ENCODE results near the gene VGF. TPM values are rescaled to one million over a fixed set of nuclear protein-coding genes. Genes with fewer than 3 reads are reported as not detected.

Gene VGF
- total and polyA plus RNA-seq, 2 experiments from 2014 or later, result 3.0 to 4.4 TPM

DNA sequence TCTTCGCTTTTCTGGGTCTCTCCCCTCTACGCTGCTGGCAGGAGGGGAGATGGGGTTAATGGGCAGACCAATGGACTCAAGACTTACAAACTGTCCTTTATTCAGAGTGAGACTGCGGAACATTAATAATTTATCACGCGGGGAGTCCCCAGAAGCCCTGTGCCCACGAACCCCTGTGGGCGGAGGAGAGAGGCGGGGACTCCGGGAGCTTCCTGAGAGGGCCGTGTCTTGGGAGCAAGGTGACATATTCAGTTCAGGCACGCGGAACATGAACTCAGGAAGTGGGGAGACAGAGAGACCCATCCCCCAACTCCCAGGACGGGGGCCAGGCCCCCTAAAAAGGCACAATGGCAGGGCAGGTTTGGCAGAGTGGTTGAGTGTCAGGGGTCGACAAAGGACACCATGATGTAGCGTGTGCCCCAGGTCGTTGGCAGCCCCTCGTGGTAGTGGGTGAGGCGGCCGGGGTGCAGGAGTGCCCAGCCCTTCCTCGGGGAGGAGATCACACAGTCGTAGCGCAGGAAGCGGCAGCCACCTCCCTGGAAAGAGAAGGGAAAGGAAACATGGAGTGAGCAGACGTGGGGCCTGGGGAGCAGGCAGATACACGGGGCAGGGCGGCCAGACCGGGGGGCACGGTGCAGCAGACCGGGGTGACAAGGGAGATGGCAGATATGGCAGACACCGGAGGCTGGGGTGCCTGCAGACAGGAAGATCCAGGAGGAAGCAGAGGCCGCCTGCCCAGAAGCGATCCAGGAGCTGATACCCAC lies 40.7 kb upstream of the VGF start:
- Mint-ChIP-seq H3K27ac (no peak overlapping the region; the same call in 1 of the 2 replicates), H3K4me3 (no peak overlapping the region), H3K9me3 (no peaks in the 10 kb centered on the region), H3K36me3 (ENCODE audit: low read depth) (peaks cover 14% of the 10 kb centered on the region), H3K27me3 (ENCODE audit: insufficient read depth, low read depth, poor library complexity) (peaks cover 8% of the 10 kb centered on the region), H3K4me1 (peaks cover 3% of the 10 kb centered on the region)
- H3K79me2 ChIP-seq (replicated peaks; ENCODE audit: insufficient read depth), result no peaks in the 10 kb centered on the region
- TF ChIP-seq ZNF114 (CRISPR knock-in tag; IDR thresholded peaks at IDR 0.05) (no peak), EZH2phosphoT487 (IDR thresholded peaks at IDR 0.05; ENCODE audit: unreplicated experiment) (no peak), ZNF331 (CRISPR knock-in tag; IDR thresholded peaks at IDR 0.05; ENCODE audit: low read depth) (no peak), CREB1 (CRISPR knock-in tag; IDR thresholded peaks at IDR 0.05; ENCODE audit: low read depth) (no peak), NANOG (IDR thresholded peaks at IDR 0.05; ENCODE audit: borderline replicate concordance) (no peak), STAT1 (IDR thresholded peaks at IDR 0.05; ENCODE audit: unreplicated experiment) (no peak), EZH2 (IDR thresholded peaks at IDR 0.05; ENCODE audit: low read depth, unreplicated experiment) (no peak), JUNB (IDR thresholded peaks at IDR 0.05; ENCODE audit: unreplicated experiment) (no peak), POLR2AphosphoS5 (IDR thresholded peaks at IDR 0.05; ENCODE audit: low read depth) (no peak)
- TF ChIP-seq, protein P1, sequence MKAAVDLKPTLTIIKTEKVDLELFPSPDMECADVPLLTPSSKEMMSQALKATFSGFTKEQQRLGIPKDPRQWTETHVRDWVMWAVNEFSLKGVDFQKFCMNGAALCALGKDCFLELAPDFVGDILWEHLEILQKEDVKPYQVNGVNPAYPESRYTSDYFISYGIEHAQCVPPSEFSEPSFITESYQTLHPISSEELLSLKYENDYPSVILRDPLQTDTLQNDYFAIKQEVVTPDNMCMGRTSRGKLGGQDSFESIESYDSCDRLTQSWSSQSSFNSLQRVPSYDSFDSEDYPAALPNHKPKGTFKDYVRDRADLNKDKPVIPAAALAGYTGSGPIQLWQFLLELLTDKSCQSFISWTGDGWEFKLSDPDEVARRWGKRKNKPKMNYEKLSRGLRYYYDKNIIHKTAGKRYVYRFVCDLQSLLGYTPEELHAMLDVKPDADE (IDR thresholded peaks at IDR 0.05), result no peak
- TF ChIP-seq, protein P2, sequence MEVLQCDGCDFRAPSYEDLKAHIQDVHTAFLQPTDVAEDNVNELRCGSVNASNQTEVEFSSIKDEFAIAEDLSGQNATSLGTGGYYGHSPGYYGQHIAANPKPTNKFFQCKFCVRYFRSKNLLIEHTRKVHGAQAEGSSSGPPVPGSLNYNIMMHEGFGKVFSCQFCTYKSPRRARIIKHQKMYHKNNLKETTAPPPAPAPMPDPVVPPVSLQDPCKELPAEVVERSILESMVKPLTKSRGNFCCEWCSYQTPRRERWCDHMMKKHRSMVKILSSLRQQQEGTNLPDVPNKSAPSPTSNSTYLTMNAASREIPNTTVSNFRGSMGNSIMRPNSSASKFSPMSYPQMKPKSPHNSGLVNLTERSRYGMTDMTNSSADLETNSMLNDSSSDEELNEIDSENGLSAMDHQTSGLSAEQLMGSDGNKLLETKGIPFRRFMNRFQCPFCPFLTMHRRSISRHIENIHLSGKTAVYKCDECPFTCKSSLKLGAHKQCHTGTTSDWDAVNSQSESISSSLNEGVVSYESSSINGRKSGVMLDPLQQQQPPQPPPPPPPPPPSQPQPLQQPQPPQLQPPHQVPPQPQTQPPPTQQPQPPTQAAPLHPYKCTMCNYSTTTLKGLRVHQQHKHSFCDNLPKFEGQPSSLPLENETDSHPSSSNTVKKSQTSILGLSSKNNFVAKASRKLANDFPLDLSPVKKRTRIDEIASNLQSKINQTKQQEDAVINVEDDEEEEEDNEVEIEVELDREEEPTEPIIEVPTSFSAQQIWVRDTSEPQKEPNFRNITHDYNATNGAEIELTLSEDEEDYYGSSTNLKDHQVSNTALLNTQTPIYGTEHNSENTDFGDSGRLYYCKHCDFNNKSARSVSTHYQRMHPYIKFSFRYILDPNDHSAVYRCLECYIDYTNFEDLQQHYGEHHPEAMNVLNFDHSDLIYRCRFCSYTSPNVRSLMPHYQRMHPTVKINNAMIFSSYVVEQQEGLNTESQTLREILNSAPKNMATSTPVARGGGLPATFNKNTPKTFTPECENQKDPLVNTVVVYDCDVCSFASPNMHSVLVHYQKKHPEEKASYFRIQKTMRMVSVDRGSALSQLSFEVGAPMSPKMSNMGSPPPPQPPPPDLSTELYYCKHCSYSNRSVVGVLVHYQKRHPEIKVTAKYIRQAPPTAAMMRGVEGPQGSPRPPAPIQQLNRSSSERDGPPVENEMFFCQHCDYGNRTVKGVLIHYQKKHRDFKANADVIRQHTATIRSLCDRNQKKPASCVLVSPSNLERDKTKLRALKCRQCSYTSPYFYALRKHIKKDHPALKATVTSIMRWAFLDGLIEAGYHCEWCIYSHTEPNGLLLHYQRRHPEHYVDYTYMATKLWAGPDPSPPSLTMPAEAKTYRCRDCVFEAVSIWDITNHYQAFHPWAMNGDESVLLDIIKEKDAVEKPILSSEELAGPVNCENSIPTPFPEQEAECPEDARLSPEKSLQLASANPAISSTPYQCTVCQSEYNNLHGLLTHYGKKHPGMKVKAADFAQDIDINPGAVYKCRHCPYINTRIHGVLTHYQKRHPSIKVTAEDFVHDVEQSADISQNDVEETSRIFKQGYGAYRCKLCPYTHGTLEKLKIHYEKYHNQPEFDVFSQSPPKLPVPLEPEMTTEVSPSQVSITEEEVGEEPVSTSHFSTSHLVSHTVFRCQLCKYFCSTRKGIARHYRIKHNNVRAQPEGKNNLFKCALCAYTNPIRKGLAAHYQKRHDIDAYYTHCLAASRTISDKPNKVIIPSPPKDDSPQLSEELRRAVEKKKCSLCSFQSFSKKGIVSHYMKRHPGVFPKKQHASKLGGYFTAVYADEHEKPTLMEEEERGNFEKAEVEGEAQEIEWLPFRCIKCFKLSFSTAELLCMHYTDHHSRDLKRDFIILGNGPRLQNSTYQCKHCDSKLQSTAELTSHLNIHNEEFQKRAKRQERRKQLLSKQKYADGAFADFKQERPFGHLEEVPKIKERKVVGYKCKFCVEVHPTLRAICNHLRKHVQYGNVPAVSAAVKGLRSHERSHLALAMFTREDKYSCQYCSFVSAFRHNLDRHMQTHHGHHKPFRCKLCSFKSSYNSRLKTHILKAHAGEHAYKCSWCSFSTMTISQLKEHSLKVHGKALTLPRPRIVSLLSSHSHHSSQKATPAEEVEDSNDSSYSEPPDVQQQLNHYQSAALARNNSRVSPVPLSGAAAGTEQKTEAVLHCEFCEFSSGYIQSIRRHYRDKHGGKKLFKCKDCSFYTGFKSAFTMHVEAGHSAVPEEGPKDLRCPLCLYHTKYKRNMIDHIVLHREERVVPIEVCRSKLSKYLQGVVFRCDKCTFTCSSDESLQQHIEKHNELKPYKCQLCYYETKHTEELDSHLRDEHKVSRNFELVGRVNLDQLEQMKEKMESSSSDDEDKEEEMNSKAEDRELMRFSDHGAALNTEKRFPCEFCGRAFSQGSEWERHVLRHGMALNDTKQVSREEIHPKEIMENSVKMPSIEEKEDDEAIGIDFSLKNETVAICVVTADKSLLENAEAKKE (CRISPR knock-in tag; IDR thresholded peaks at IDR 0.05), result no peak
- TF ChIP-seq, protein P3, sequence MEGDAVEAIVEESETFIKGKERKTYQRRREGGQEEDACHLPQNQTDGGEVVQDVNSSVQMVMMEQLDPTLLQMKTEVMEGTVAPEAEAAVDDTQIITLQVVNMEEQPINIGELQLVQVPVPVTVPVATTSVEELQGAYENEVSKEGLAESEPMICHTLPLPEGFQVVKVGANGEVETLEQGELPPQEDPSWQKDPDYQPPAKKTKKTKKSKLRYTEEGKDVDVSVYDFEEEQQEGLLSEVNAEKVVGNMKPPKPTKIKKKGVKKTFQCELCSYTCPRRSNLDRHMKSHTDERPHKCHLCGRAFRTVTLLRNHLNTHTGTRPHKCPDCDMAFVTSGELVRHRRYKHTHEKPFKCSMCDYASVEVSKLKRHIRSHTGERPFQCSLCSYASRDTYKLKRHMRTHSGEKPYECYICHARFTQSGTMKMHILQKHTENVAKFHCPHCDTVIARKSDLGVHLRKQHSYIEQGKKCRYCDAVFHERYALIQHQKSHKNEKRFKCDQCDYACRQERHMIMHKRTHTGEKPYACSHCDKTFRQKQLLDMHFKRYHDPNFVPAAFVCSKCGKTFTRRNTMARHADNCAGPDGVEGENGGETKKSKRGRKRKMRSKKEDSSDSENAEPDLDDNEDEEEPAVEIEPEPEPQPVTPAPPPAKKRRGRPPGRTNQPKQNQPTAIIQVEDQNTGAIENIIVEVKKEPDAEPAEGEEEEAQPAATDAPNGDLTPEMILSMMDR (conservative IDR thresholded peaks at IDR 0.05; ENCODE audit: low read depth in 2 of 2), result no peak
- TF ChIP-seq, protein P4, sequence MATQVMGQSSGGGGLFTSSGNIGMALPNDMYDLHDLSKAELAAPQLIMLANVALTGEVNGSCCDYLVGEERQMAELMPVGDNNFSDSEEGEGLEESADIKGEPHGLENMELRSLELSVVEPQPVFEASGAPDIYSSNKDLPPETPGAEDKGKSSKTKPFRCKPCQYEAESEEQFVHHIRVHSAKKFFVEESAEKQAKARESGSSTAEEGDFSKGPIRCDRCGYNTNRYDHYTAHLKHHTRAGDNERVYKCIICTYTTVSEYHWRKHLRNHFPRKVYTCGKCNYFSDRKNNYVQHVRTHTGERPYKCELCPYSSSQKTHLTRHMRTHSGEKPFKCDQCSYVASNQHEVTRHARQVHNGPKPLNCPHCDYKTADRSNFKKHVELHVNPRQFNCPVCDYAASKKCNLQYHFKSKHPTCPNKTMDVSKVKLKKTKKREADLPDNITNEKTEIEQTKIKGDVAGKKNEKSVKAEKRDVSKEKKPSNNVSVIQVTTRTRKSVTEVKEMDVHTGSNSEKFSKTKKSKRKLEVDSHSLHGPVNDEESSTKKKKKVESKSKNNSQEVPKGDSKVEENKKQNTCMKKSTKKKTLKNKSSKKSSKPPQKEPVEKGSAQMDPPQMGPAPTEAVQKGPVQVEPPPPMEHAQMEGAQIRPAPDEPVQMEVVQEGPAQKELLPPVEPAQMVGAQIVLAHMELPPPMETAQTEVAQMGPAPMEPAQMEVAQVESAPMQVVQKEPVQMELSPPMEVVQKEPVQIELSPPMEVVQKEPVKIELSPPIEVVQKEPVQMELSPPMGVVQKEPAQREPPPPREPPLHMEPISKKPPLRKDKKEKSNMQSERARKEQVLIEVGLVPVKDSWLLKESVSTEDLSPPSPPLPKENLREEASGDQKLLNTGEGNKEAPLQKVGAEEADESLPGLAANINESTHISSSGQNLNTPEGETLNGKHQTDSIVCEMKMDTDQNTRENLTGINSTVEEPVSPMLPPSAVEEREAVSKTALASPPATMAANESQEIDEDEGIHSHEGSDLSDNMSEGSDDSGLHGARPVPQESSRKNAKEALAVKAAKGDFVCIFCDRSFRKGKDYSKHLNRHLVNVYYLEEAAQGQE (IDR thresholded peaks at IDR 0.05; ENCODE audit: unreplicated experiment), result no peak
- H3K4me2 ChIP-seq, result no peak overlapping the region
- H4K20me1 ChIP-seq (replicated peaks; ENCODE audit: insufficient read depth), result no peaks in the 10 kb centered on the region
- H3K9me2 ChIP-seq (ENCODE audit: insufficient read depth), result no peaks in the 10 kb centered on the region
- H3K4me1 ChIP-seq (ENCODE audit: insufficient read depth), result peaks cover 4% of the 10 kb centered on the region
- H3K27ac ChIP-seq (ENCODE audit: low read depth), result 0 out of 2 replicates have a peak overlapping the region, but pooled peaks have one; percentile 76
- H3K4me3 ChIP-seq, result no peak overlapping the region
- H3K36me3 ChIP-seq (ENCODE audit: insufficient read depth), result no peaks in the 10 kb centered on the region; the same call in 1 of the 2 replicates
- H3K27me3 ChIP-seq (ENCODE audit: insufficient read depth), result peaks cover 18% of the 10 kb centered on the region
- H2AFZ ChIP-seq, result no peak overlapping the region
- ATAC-seq (no peak), DNase-seq (ENCODE audit: low spot score) (no peak)
- peaks cover 7% of the 10 kb centered on the region for H3F3A ChIP-seq (replicated peaks; ENCODE audit: low read depth)
